HG03520 (cell line): ENCODE results near the gene HTRA3.

Source experiments
- ATAC-seq: cut with Tn5 transposase; IDR thresholded peaks from one replicate; pipeline ENCODE4 v1.9.1; 2021; ENCODE audit warnings: mild to moderate bottlenecking, moderate library complexity; ENCODE audit not compliant: unreplicated experiment

The HTRA3 gene

GRCh38 chr4:8233672-8234484 lies 35.7 kb upstream of the HTRA3 start:
- ATAC-seq = no peak

- no peak for ATAC-seq
These were observed 34.8 kb upstream of the HTRA3 start for GRCh38 chr4:8234715-8235114.

GRCh38 chr4:8235224-8235623 lies 34.3 kb upstream of the HTRA3 start:
- no peak for ATAC-seq

GRCh38 chr4:8235686-8236085 lies 33.9 kb upstream of the HTRA3 start:
- no peak for ATAC-seq

- no peak for ATAC-seq
These were observed 33.2 kb upstream of the HTRA3 start for GRCh38 chr4:8236106-8236919.

- no peak for ATAC-seq
These were observed 32.7 kb upstream of the HTRA3 start for GRCh38 chr4:8236920-8237195.

- ATAC-seq = no peak
These were observed 32.1 kb upstream of the HTRA3 start for GRCh38 chr4:8237256-8237989.

- no peak for ATAC-seq
These were observed 31.5 kb upstream of the HTRA3 start for GRCh38 chr4:8238036-8238511.

GRCh38 chr4:8238515-8239053 lies 31.0 kb upstream of the HTRA3 start:
- ATAC-seq = no peak

GRCh38 chr4:8239226-8239625 lies 30.3 kb upstream of the HTRA3 start:
- no peak for ATAC-seq

GRCh38 chr4:8239661-8240060 lies 29.9 kb upstream of the HTRA3 start:
- ATAC-seq = no peak

GRCh38 chr4:8240211-8241041 lies 29.1 kb upstream of the HTRA3 start:
- no peak for ATAC-seq

GRCh38 chr4:8241211-8241779 lies 28.3 kb upstream of the HTRA3 start:
- ATAC-seq = no peak

GRCh38 chr4:8241895-8242696 lies 27.5 kb upstream of the HTRA3 start:
- peak; percentile 78 for ATAC-seq

GRCh38 chr4:8242782-8243560 lies 26.6 kb upstream of the HTRA3 start:
- no peak for ATAC-seq

GRCh38 chr4:8244001-8244757 lies 25.4 kb upstream of the HTRA3 start:
- ATAC-seq = no peak

- no peak for ATAC-seq
These were observed 24.6 kb upstream of the HTRA3 start for GRCh38 chr4:8244931-8245460.
